Duodenal mucosa (tissue), 2 donors: ENCODE results near the gene HMCN1.

Experiments used
- H3K27ac ChIP-seq: one replicate; pipeline ENCODE4 v1.7.0; 2013; ENCODE audit warnings: low read depth, low read length
- H3K27me3 ChIP-seq, 2 donors: one replicate each; pipeline ENCODE4 v1.7.0; 2013; ENCODE audit warnings: low read length in 2 of 2, control low read depth in 1 of 2; ENCODE audit not compliant: insufficient read depth in 2 of 2, control insufficient read depth in 1 of 2
- H3K36me3 ChIP-seq, 2 donors: one replicate each; pipeline ENCODE4 v1.7.0; 2013; ENCODE audit warnings: low read length in 2 of 2, control low read depth in 1 of 2; ENCODE audit not compliant: insufficient read depth in 2 of 2, control insufficient read depth in 1 of 2
- H3K4me1 ChIP-seq, 2 donors: one replicate each; pipeline ENCODE4 v1.7.0; 2013; ENCODE audit warnings: low read length in 2 of 2, control low read depth in 1 of 2; ENCODE audit not compliant: insufficient read depth in 2 of 2, control insufficient read depth in 1 of 2
- H3K4me3 ChIP-seq, 2 donors: one replicate each; pipeline ENCODE4 v1.7.0; 2013; ENCODE audit warnings: low read length in 2 of 2, low read depth in 1 of 2
- H3K9ac ChIP-seq, 2 donors: one replicate each; pipeline ENCODE4 v1.7.0; 2013; ENCODE audit warnings: low read length in 2 of 2, low read depth in 1 of 2
- H3K9me3 ChIP-seq, 2 donors: one replicate each; pipeline ENCODE4 v1.7.0; 2013; ENCODE audit warnings: low read length in 2 of 2, control low read depth in 1 of 2; ENCODE audit not compliant: control insufficient read depth in 1 of 2

Gene HMCN1

DNA sequence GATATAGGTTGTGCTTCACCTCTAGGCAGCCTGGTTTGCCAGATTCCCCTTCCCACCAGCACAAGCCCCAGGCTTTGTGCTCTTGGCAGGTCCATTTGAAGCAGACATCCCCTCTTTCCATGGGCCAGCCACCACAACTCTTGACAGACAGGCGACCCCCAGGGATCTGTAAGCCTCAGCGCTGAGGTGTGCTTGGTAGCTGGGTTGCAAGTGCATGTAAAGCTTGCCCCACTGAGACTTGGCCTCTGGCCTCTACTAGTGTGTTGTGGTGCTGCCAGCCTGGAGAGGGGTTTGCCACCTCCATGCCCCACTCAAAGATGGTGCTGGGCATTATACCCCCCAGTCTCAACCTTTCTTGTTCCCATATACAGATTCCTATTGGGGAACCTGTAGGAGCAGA is 103.9 kb downstream of the HMCN1 start:
- no peak overlapping the region for H3K9ac ChIP-seq
- no peak overlapping the region for H3K27ac ChIP-seq
- H3K36me3 ChIP-seq = no peaks in the 10 kb centered on the region
- H3K9me3 ChIP-seq = no peaks in the 10 kb centered on the region
- H3K4me3 ChIP-seq = no peak overlapping the region
- no peaks in the 10 kb centered on the region for H3K4me1 ChIP-seq
- no peaks in the 10 kb centered on the region for H3K27me3 ChIP-seq

DNA sequence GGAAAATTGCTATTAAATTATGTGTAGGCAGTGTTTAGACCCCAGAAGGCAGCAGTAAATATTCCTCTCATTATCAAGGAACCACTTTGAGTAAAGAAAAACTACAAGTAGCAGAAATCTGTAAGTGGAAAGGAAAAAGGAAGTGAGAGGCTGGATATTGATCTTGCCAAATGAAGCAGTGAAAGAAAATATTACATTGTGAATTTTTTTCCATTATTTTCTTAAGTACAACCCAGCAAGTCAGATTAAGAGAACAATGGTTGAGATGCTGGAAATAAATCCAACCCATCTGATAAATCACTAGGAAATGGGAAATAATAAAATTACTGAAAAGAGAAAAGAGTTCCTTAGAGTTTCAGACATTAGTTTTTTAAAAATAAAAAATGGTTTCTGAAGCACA is 106.7 kb downstream of the HMCN1 start:
- Histone ChIP-seq H3K27me3 (no peaks in the 10 kb centered on the region), H3K4me1 (no peaks in the 10 kb centered on the region), H3K9me3 (no peaks in the 10 kb centered on the region), H3K36me3 (no peaks in the 10 kb centered on the region), H3K9ac (no peak overlapping the region), H3K27ac (no peak overlapping the region), H3K4me3 (no peak overlapping the region)

DNA sequence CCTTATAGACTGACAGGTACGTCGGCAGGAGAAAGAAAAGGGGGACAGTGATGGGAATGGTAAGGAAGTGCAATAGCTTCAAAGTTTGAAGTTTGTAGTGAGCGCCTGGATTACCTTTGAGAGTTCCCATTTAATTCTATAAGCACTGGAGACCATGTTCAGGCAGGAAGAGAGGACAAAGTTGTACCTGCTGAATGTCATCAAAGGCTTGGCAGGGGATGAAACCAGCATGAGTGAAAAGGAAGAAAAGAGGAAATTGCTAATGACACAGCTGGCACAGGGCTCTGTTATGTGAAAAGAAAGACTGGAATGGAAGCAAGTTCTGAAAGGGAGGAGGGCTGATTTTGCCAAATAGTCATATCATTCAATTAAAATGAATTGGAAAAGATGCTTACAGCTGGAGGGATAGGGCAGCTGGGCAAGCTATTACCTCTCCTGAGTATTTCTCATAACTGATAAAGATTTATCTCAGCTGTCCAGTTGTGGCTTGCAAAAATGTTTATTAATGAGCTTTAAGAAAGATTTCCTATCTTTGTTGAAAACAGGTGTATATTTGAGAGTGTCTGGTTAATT is 109.2 kb downstream of the HMCN1 start:
- Histone ChIP-seq H3K9me3 (no peaks in the 10 kb centered on the region), H3K4me1 (no peaks in the 10 kb centered on the region), H3K36me3 (no peaks in the 10 kb centered on the region), H3K4me3 (no peak overlapping the region), H3K9ac (no peak overlapping the region), H3K27me3 (no peaks in the 10 kb centered on the region), H3K27ac (no peak overlapping the region)

DNA sequence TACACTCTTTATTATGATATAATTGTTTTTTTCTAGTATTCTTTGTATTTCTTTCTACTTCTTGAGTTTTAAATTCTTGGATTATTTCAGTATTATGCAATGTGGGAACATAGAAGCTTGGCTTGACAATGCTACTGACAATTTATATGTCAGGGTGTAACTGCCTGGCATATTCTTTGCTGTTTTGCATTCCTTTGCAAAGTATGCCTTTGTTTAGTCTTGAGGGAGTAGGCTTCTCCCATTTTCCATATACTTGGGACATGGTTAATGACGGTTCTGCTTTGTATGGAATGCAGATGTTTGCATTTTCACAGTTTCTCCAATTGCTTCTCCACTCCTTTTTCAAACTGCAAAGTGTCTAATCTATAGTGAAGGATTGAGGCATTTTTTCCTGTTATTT is 109.8 kb downstream of the HMCN1 start:
- Histone ChIP-seq H3K9me3 (no peaks in the 10 kb centered on the region), H3K4me1 (no peaks in the 10 kb centered on the region), H3K27me3 (no peaks in the 10 kb centered on the region), H3K4me3 (no peak overlapping the region), H3K9ac (no peak overlapping the region), H3K36me3 (no peaks in the 10 kb centered on the region), H3K27ac (no peak overlapping the region)

DNA sequence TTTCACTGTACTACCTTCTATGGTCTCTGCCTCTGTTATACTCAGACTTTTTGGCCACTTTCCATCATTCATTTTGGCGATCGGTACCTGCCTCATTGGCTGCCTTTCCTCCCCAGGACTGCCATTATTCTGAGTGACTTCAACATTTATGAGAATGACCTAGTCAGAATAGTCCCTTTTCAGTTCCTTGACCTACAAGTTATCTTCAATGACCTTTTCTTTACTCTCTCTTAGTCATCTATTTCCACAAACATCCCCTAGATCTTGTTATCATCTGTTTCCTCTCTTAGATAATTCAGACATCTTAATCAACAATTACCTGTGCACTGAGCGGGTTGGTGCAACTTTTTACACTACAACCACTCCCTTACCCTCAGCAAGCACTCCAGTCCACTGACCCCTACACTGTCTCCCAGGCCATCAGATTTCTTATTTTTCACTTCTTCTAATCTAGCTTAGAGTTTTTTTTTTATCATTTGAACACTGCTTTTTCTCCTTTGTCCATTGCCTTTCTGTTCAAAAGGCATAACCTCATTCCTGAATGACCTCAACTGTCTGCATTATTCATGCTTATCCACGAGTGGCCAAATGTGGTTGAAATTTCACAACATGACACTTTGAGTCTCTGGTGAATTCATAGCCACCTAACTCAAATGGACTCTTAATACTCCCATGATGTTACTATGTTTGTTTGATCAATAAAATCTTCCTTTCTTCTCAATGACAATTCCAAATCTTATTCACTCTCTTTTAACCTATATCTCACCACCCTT is 112.7 kb downstream of the HMCN1 start:
- Histone ChIP-seq H3K4me1 (no peaks in the 10 kb centered on the region), H3K36me3 (no peaks in the 10 kb centered on the region), H3K9me3 (no peaks in the 10 kb centered on the region), H3K27ac (no peak overlapping the region), H3K4me3 (no peak overlapping the region), H3K9ac (no peak overlapping the region), H3K27me3 (no peaks in the 10 kb centered on the region)

DNA sequence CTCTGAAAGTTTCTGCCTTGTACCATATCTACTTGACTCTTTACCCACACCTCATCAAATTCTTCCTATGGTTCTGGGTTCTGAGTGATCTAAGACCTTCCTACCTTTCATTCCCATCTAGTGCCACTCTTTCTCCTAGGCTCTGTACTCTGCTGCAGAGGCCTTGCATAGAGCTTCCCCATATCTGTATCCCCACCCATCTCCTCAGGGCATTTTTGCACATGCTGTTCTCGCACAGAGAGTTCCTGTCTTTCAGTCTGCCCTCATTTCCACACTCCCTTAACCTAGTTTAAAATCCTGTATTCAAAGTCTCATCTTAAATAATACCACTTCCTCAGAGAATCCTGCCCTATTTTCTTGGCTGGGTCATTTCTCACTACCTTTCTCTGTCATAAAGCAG is 114.8 kb downstream of the HMCN1 start:
- H3K9me3 ChIP-seq = no peaks in the 10 kb centered on the region
- H3K27me3 ChIP-seq = no peaks in the 10 kb centered on the region
- H3K4me1 ChIP-seq = no peaks in the 10 kb centered on the region
- no peaks in the 10 kb centered on the region for H3K36me3 ChIP-seq
- H3K27ac ChIP-seq = no peak overlapping the region
- H3K4me3 ChIP-seq = no peak overlapping the region
- H3K9ac ChIP-seq = no peak overlapping the region

DNA sequence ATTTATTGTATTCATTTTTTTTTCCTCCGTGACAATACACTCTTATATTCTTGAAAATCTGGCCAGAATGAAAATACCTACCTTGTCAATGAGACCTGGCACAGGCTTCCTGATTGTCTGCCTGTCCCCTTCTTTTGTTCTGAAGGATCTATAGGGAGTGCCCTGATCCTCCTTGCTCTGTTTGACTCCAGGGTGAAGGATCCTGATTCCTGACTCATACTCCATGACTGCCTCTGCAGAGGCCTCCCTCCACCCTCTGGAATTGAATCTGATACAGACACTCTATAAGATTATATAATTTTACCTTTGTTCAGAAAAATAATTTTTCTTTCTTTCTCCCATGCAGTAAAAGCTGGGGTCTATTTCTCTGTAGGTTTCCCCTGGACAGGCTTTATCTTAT is 116.2 kb downstream of the HMCN1 start:
- H3K9me3 ChIP-seq = no peaks in the 10 kb centered on the region
- no peak overlapping the region for H3K4me3 ChIP-seq
- H3K27me3 ChIP-seq = no peaks in the 10 kb centered on the region
- H3K36me3 ChIP-seq = no peaks in the 10 kb centered on the region
- H3K4me1 ChIP-seq = no peaks in the 10 kb centered on the region
- no peak overlapping the region for H3K27ac ChIP-seq
- H3K9ac ChIP-seq = no peak overlapping the region

DNA sequence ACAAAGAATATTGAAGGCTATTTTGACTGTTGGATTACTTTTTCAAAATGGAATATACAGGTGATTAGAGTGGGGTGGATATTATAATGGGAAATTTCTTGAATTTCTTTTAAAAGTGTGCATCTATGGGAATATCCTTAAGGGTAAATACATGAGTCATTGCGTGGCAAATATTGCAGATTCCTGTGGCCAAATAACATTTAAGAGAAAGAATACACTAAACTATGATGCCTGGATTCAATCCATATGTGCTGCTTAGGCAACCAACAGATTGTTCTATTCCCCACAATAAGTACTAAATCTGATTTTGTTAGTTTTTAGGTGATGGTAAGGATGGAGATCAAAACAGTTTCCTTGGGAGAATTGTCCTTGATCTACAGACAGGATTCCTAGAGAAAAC is 119.5 kb downstream of the HMCN1 start:
- no peak overlapping the region for H3K27ac ChIP-seq
- H3K27me3 ChIP-seq = no peaks in the 10 kb centered on the region
- H3K9ac ChIP-seq = no peak overlapping the region
- H3K4me3 ChIP-seq = no peak overlapping the region
- H3K9me3 ChIP-seq = no peaks in the 10 kb centered on the region
- H3K4me1 ChIP-seq = peaks cover 0 to 3% of the 10 kb centered on the region in 2 donors
- no peaks in the 10 kb centered on the region for H3K36me3 ChIP-seq

DNA sequence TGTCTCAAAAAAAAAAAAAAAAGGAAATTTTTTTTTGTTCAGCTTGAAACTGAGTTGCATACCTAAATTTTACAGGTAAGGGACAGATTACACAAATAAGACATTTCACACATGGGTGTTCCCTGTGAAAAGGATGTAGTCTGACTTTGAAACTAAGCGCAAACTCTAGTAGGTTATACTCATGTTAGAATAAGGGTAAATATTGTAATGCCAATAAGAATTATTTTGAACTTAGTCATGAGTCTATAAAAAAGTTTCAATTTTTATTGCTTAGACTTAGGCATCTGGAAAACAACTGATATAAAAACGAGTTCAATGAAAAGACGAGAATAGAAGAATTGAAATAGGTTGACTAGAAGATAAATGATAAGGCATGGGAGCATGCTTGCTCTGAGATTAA is 122.3 kb downstream of the HMCN1 start:
- Histone ChIP-seq H3K9ac (no peak overlapping the region), H3K9me3 (no peaks in the 10 kb centered on the region), H3K4me3 (no peak overlapping the region), H3K27me3 (no peaks in the 10 kb centered on the region), H3K36me3 (no peaks in the 10 kb centered on the region), H3K27ac (no peak overlapping the region), H3K4me1 (peaks cover 0 to 3% of the 10 kb centered on the region in 2 donors)

DNA sequence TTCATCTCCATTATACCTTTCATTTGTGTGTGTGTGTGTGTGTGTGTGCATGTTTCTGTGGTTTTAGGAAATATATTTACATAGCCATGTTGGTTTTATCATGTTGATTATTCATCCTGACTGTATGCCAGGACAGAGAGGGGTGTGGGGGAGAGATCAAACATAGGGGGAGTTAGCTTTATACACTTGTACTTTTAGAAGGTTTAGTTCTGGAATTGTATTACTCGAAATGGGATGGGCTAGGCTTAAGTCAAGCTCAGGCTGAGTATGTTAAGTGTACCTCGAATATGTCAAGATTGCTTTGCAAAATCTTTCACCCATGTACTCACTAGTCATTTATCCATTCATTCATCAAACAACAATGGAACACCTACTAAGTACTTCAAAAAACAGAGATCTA is 123.3 kb downstream of the HMCN1 start:
- Histone ChIP-seq H3K9me3 (no peaks in the 10 kb centered on the region), H3K36me3 (no peaks in the 10 kb centered on the region), H3K27me3 (no peaks in the 10 kb centered on the region), H3K27ac (no peak overlapping the region), H3K4me1 (peaks cover 0 to 3% of the 10 kb centered on the region in 2 donors), H3K9ac (no peak overlapping the region), H3K4me3 (no peak overlapping the region)
